NCI-H524 treated with DMSO at 0.1 percent for 48 hours (cell line): ENCODE data around the gene SLC37A3.
"Not testable (repeated sequence)": the region's sequence is repeated elsewhere in the genome, so short reads cannot be mapped to it uniquely, and the experiment has no call there.

ENCODE experiments used
- DNase-seq: peaks from one replicate; lab custom pipeline; 2025; lab: John Stamatoyannopoulos, UW

Gene SLC37A3, protein sequence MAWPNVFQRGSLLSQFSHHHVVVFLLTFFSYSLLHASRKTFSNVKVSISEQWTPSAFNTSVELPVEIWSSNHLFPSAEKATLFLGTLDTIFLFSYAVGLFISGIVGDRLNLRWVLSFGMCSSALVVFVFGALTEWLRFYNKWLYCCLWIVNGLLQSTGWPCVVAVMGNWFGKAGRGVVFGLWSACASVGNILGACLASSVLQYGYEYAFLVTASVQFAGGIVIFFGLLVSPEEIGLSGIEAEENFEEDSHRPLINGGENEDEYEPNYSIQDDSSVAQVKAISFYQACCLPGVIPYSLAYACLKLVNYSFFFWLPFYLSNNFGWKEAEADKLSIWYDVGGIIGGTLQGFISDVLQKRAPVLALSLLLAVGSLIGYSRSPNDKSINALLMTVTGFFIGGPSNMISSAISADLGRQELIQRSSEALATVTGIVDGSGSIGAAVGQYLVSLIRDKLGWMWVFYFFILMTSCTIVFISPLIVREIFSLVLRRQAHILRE

DNA sequence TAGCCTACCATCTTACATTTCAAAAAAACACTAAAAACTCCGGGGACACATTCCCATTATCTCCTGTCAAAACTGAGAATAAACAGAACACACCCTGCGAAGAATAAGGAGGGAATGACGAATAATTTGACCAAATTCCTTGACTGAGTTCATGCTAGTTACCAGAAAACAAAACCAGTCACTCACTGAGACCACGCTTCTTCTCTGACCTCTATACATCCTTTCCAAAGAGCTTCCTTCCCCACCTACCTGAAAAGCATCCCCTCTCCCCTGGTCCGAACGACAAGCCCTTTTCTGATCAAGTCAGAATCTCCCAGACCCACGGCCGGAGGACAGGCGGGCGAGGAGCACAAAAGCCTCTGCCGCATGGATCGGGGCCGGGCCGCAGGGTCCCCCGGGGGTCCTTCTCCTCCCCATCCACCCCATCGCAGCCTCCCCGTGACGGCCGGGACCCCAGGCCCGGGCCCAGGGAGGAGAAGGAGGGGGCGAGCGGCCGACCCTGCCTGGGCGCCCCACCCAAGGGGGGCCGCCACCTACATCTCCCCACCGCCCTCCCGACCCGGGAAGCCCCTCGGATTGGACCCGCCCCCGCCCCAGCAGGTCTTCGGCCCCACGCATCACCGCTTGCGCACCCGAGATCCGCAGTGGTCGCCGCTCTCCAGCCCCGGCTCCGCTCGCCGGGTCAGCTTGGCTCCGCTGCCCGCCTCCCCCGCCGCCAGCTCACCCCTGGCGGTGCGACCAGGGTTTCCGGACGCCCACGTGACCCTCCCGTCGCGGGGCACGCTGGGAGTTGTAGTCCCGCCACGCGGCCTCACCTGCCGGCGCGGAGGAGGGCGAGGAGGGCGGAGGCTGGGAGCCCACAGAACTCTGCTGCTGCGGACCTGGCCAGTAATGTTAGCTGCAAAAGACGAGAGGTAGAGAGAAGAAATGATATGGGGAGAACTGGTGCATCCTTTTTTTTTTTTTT, at the start of gene SLC37A3:
Gene SLC37A3 (minus strand): TSS at position 747 of the 967 bp plus-strand sequence. CDS start 16,004 bp downstream, outside the sequence.
- DNase-seq = peak; percentile 20

DNA sequence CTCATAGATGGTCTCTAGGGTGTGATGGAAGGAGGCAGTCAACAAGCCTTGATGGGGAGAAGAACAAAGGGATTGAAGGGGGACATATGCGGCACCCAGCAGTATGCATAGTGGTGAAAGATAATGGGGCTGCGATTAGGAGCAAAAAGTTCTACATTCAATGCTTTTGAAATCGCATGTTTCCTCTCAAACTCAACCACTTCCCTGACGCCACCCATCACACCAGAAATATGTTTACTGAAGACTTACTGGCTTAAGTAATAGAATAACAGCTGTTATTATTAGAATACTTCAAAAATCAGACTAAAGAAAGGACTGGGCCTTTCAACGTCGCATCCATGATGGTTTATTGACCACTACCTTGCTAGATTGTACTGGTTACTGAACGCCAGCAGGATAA, 49.5 kb upstream of the SLC37A3 start:
- no peak for DNase-seq

DNA sequence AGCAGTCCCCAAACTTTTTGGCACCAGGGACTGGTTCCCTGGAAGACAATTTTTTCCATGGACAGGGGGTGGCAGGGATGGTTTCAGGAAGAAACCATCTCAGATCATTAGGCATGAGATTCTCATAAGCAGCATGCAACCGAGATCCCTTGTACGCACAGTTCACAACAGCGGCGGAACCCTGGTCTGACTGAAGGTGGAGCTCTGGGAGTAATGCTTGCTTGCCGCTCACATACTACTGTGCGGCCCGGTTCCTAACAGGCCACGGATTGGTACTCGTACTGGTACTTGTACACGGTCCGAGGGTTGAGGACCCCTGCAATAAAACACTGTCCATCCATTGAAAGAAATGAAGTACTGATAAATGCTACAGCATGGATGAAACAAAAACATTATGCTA, 48.1 kb upstream of the SLC37A3 start:
- DNase-seq = no peak

DNA sequence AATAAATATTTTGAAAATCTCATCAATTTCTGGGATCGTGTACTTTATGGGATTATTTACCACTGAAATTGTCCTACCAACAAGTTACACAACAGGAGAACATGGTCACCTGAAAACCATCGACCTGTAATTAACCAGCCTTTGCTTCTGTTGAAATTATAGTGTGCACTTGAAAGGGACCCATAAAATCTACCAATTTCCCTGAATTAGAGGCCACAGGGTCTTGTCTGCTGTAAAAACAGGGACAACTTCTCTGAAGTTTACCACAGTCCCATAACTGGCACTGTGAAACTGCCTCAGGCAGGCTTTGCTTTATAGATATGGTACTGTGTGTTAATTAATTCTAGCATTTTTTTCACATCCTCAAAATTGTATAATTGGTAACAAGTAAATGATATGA, 43.2 kb upstream of the SLC37A3 start:
- no peak for DNase-seq

DNA sequence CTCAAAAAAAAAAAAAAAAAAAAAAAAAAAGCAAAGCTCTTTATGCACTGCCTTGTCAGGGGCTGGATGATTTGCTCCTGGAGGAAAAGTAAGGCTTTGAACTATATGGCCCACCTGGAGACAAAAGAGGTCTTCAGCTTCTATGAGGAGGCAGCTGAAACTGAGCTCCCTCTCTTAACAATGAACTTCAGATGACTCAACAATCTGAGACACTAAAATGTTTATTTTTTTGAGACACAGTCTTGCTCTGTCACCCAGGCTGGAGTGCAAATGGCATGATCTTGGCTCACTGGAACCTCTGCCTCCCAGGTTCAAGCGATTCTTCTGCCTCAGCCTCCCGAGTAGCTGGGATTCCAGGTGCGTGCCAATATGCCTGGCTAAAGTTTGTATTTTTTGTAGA, 42.3 kb upstream of the SLC37A3 start:
- no peak for DNase-seq

DNA sequence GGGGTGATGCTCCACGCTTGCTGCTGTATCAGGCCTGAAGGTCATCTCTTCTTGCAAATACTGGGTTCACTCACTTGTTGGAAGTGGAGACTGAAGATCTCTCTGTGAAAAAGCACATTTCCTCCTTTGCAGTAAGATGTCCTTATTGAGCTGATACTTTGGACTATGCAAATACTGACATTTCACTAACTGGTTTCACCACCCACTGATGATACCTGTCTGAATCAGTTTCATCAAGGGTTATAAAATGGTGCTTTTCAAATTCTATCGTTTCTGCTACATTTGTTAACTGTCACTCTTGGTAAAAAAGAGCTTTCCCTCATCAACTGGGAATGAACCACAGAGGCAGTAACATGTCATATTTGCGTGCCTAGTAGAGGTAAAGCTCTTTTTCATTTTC, 41.0 kb upstream of the SLC37A3 start:
- DNase-seq = no peak

DNA sequence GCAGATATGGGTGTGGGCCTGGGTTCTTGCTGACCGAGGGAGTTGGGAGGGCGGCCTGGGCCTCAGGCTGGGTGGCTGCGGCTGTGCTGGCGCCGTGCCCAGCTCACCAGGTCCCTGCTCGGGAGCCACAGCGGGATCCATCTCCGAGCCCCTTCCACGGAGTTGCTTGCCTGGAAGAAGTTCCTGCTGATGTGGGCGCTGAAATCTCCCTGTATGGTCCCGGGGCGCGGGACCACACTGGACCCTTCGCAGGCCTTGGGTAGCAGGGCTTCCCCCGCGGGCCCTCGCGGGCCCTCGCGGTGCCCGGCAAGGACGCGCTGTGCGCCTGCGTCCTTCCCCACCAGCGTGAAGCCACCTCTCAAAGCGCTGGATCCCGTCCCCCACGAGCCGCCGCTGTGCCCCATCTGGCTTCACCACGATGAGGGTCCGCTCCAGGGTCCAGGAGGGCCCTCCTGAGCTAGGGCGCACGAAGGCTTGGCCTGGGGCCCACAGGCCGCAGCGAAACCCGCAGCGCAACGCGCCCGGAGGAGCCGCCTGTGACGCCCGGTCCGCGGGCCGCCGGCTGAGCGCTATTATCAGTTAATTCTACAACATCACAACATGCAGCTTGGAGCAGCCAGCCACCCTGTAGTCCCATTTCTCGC, 37.0 kb upstream of the SLC37A3 start:
- DNase-seq = no peak

DNA sequence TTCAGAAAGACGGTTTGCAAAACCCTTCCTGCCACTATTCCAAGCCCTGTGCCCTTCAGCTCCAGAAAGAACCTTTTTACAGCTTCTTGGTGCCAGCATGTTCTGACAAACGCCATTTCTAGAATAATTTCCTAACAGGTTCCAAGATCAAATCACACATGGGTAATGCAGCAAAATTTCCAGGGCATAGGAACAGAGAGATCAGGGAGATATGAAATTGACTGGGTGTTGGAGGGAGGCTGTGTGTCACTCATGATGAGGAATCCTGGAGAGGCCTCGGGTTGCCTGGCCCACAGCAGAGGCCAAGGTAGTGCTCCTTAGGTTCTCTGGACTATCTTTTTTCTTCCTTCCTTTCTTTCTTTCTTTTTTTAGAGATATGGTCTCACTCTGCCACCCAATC, 35.1 kb upstream of the SLC37A3 start:
- DNase-seq = no peak

DNA sequence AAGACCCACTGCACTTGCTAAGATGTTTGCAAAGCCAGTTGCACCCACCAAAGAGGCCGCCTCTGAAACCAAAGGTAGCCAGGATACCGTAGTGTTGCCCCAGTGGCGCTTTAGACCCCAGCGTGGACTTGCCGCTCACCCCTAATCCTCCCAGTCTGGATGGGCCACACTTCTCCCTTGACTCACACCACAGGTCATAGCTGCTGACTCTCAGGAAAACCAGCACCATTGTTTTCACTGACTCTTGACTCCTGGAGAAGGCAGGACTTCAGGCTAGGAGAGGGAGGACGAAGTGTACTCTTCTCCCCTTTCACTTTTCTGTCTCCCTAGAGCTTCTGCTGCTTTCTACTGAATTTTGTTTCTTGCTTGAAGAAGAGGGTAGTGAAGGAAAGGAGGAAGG, 27.8 kb upstream of the SLC37A3 start:
- DNase-seq = no peak

DNA sequence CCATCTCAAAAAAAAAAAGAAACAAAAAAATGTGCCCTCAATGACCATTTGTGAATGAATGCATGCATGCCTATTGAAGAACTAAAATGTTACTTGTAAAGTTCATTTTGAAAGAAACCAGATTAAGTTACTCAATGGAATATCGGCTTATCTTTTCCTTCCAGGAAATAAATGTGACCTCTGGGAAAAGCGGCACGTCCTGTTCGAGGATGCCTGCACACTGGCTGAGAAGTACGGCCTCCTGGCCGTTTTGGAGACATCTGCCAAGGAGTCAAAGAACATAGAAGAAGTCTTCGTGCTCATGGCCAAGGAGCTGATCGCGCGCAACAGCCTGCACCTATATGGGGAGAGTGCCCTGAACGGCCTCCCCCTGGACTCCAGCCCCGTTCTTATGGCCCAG, 27.4 kb upstream of the SLC37A3 start:
- no peak for DNase-seq

DNA sequence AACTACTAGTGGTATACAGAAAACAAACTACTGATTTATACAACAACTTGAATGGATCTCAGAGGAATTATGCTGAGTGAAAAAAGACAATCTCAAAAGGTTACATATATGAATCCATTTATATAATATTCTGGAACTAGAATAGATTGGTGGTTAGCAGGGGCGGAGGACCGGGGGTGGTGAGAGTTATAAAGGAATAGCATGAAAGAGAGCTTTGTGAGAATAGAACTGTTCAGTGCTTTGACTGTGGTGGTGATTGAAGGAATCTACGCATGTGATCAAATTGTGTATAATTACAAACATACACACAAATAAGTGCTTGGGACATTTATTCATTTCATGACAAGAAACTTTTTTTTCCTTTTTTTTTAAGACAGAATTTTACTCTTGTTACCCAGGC, 25.2 kb upstream of the SLC37A3 start:
- no peak for DNase-seq

DNA sequence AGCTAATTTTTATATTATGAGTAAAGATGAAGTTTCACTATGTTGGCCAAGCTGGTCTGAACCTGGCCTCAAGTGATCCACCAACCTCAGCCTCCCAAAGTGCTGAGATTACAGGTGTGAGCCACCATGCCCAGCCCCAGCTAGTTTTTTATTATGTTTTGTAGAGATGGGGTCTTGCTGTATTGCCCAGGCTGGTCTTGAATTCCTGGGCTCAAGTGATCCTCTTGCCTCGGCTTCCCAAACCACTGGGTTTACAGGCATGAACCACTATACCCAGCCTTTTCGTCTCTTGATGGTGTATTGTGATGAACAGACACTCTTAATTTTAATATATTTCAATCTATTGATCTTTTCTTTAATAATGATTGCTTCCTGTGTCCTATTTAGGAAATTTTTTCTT, 23.2 kb upstream of the SLC37A3 start:
- no peak for DNase-seq

DNA sequence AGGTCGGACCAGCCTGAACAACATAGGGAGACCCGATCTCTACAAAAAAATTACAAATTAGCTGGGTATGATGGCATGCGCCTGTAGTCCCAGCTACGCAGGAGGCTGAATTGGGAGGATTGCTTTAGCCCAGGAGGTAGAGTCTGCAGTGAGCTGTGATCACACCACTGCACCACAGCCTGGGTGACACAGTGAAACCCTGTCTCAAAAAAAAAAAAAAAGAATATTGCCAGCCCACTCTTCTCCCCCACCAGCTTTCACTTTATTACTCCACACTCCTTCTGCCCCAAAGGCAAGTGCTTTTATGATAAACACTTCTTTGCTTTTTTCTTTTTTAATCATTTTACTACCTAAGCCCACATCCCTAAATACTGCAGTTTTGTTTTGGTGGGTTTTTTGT, 20.3 kb upstream of the SLC37A3 start:
- DNase-seq = no peak

DNA sequence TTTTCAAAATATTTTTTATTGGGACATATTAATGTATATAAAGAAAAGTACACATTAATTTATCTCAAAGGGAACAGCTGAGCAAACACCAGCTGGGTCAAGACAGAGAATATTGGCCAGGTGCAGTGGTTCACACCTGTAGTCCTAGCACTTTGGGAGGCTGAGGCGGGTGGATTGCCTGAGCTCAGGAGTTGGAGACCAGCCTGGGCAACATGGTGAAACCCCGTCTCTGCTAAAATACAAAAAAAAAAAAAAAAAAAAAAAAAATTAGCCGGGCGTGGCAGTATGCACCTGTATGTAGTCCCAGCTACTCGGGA, 19.8 kb upstream of the SLC37A3 start:
- not testable (repeated sequence) for DNase-seq

DNA sequence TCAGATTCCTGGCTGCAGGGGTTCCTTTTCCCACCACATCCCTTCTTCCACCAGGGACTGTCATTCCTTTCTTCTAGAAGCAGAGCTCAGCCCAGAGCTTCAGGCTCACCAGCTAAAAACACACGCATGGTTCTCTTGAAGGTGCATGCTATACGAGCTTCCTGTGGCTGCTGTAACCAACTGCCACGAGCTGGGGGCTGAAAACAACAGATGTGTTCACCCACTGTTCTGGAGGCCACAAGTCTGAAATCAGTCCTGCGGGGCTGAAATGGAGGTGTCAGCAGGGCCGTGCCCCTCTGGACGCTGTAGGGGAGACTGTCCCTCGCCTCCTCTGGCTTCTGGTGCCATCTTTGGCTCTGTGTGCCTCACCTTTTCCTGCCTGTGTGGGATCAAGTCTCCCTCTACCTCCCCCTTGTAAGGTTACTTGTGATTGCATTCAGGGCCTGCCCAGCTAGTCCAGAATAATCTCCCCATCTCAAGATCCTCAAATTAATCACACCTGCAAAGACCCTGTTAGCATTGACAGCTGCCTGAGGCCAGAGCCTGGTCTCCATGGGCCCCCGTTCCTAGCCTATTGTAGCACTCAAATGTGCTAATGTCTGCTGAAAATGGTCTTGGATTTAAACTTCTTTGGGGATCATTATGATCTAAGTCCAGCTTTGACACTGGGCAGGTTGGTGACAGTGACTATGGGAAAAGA, 19.3 kb upstream of the SLC37A3 start:
- DNase-seq = no peak

DNA sequence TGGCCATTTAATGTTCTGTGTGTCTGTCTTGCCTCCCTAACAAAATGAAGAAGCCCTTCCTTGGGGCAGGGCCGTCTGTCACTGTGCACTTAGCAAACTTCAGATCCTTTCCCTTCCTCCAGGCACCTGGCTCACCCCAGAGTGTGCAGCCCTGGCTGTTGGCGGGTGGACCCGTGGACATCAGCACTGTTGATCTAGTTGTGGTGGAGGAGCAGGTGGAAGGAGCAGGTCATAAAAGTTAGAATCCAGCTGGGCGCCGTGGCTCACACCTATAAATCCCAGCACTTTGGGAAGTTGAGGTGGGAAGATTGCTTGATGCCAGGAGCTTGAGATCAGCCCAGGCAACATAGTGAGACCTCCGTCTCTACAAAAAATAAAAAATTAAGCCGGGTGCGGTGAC, 18.2 kb upstream of the SLC37A3 start:
- no peak for DNase-seq

DNA sequence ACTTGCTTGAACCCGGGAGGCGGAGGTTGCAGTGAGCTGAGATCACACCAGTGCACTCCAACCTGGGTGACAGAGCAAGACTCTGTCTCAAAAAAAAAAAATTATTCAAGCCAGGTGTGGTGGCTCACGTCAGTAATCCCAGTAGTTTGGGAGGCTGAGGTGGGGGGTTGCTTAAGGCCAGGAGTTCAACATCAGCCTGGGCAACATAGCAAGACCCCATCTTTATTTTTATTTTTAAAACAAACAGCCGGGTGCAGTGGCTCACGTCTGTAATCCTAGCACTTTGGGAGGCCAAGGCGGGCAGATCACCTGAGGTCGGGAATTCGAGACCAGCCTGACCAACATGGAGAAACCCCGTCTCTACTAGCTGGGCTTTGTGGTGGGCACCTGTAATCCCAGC, 17.5 kb upstream of the SLC37A3 start:
- not testable (repeated sequence) for DNase-seq

DNA sequence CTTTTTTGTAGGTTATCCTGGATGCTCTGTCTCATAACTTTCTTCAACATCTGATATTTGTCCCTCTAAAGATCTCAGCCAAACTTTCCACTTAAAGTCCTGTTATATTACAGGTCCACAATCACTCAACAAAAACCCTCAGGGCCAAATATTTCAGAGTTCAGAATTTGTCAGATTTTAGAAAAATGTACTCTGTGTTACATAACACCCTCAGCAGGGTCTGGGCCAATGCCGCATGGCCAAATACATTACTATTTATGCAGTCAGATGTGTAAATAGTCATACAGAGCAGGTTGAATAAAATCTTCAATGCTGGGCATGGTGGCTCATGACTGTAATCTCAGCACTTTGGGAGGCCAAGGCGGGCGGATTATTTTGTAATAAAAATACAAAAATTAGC, 17.0 kb upstream of the SLC37A3 start:
- DNase-seq = no peak

DNA sequence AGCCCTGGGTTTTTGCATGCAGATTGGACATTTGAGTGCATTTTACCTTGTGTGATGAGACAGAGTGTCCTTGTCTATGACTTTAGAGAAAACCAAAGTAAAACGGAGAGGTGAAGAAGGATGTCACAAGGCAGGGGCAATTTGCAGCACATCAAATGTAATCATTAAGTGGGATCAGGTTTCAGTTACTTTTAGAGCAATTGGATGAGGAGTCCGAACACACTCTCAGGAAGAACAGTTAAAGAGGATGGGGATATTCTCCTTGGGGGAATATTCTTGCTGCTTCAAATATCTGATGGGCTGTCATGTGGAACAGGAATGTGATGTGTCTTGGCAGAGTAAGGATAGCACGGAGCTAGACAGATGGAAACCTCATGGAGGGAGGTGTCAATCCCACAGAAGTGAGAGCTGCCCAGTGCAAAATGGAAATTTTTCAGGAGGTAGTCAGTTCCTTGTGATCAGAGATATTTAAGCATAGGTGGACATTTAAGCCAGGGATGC, 6.3 kb upstream of the SLC37A3 start:
- DNase-seq = peak; percentile 38

DNA sequence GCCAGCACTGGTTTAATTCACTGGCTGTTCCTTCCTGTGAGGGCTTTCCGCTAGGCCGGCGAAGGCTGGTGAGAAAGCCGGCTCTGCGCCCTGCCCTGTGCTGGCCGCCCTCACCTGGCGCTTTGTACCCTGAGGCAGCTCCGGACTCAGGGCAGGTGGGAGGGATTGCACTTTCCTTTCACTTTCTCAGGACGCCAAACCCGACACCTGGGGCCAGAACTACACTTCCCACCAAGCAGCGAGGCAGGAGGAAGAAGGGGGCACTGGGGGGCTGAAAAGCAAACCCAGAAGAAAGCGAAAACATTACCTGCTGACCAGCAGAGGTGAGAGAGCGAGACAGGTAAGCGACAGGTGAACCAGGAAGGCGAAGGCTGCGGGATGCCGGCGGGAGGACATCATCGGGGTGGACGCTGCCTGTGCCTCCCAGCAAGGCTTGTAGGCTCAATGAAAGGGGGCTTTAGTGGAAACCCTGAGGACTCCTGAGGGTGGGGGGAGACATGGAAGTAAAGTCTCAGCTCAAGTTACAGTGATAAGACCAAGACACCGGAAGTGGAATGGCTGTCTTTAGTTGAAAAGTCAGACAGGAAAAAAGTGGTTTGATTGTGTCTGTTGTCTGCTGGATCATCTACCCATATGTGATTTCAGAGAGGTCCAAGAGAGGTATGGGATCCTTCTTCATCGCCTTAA, 5.7 kb upstream of the SLC37A3 start, which contains the start of gene RAB19:
Gene RAB19 (plus strand): TSS at position 181 of the 687 bp plus-strand sequence. CDS start 3,589 bp downstream, outside the sequence.
- DNase-seq = no peak
